Urinary bladder (tissue), 4 donors: ENCODE measurements around the gene TNNI3K. TPM values are rescaled to one million over a fixed set of nuclear protein-coding genes. Genes with fewer than 3 reads are reported as not detected.

Experiments
- DNase-seq: peaks from one replicate; pipeline ENCODE4 v3.0.0-alpha.2; 2015; ENCODE audit errors: extremely low spot score
- H3K27ac ChIP-seq: one replicate; pipeline ENCODE4 v1.5.1; 2013; ENCODE audit warnings: low read depth, mild to moderate bottlenecking, moderate library complexity
- H3K36me3 ChIP-seq: one replicate; pipeline ENCODE4 v1.6.1; 2013; ENCODE audit warnings: mild to moderate bottlenecking, moderate library complexity; ENCODE audit not compliant: insufficient read depth
- H3K4me1 ChIP-seq: one replicate; pipeline ENCODE4 v1.6.1; 2013; ENCODE audit warnings: mild to moderate bottlenecking, moderate library complexity; ENCODE audit not compliant: insufficient read depth
- H3K4me3 ChIP-seq: one replicate; pipeline ENCODE4 v1.5.1; 2013; ENCODE audit warnings: low read depth, low read length
- WGBS: extraction: QIAGEN DNeasy Blood & Tissue Kit; methylation state at CpG from one replicate; pipeline ENCODE4 v1.1.7; 2013; 5-methylcytosine and 5-hydroxymethylcytosine counted together
- polyA plus RNA-seq: library from polyadenylated mRNA; stranded (reverse); fragments of 200-250 nt; gene quantifications from one replicate; pipeline ENCODE4 v1.2.3, GENCODE V29; 2013
- total RNA-seq: library from RNA; depleted of rRNA; stranded (reverse); fragments of >200 nt; gene quantifications from one replicate; pipeline ENCODE4 v1.2.3, GENCODE V29; 2014
- donor health status: healthy with polysubstance abuse.
- donor health status: healthy.

Gene TNNI3K
- total and polyA plus RNA-seq, 2 donors: 1.4 to 5.1 TPM

GRCh38 chr1:74453277-74453676 is 218.1 kb downstream of the TNNI3K start:
- Histone ChIP-seq H3K4me3 (no peak overlapping the region), H3K36me3 (no peaks in the 10 kb centered on the region), H3K27ac (no peak overlapping the region), H3K4me1 (no peaks in the 10 kb centered on the region)
- WGBS: 66% methylated on average over 2 of the region's 2 CpGs
- DNase-seq: no peak

GRCh38 chr1:74455390-74455789 is 220.2 kb downstream of the TNNI3K start:
- Histone ChIP-seq H3K36me3 (no peaks in the 10 kb centered on the region), H3K4me1 (no peaks in the 10 kb centered on the region), H3K27ac (no peak overlapping the region), H3K4me3 (no peak overlapping the region)
- DNase-seq: no peak

- Histone ChIP-seq H3K27ac (no peak overlapping the region), H3K4me3 (no peak overlapping the region), H3K4me1 (no peaks in the 10 kb centered on the region), H3K36me3 (no peaks in the 10 kb centered on the region)
- 85% methylated on average over 2 of the region's 2 CpGs for WGBS
- no peak for DNase-seq
Observed at GRCh38 chr1:74457253-74457652, 222.1 kb downstream of the TNNI3K start.

- DNase-seq: no peak
Observed at GRCh38 chr1:74463333-74463988, 228.3 kb downstream of the TNNI3K start.

GRCh38 chr1:74464037-74464436 is 228.8 kb downstream of the TNNI3K start:
- no peaks in the 10 kb centered on the region for H3K4me1 ChIP-seq
- no peak overlapping the region for H3K27ac ChIP-seq
- no peaks in the 10 kb centered on the region for H3K36me3 ChIP-seq
- WGBS: 74% methylated on average over 6 of the region's 6 CpGs
- H3K4me3 ChIP-seq: no peak overlapping the region
- no peak for DNase-seq

More at GRCh38 chr1:74463333-74463988, 228.3 kb downstream of the TNNI3K start:
- WGBS: 75% methylated on average over 9 of the region's 9 CpGs
- no peak overlapping the region for H3K4me3 ChIP-seq
- H3K4me1 ChIP-seq: no peaks in the 10 kb centered on the region
- no peaks in the 10 kb centered on the region for H3K36me3 ChIP-seq
- no peak overlapping the region for H3K27ac ChIP-seq

GRCh38 chr1:74465193-74465681 is 230.1 kb downstream of the TNNI3K start:
- Histone ChIP-seq H3K36me3 (no peaks in the 10 kb centered on the region), H3K27ac (no peak overlapping the region), H3K4me3 (no peak overlapping the region), H3K4me1 (no peaks in the 10 kb centered on the region)
- DNase-seq: no peak
- 98% methylated on average over 24 of the region's 24 CpGs for WGBS

- H3K27ac ChIP-seq: no peak overlapping the region
- WGBS: 83% methylated on average over 3 of the region's 3 CpGs
- DNase-seq: no peak
- H3K36me3 ChIP-seq: no peaks in the 10 kb centered on the region
- H3K4me3 ChIP-seq: no peak overlapping the region
- H3K4me1 ChIP-seq: no peaks in the 10 kb centered on the region
Observed at GRCh38 chr1:74467786-74468377, 232.7 kb downstream of the TNNI3K start.

GRCh38 chr1:74468982-74469603 is 233.9 kb downstream of the TNNI3K start:
- no peak overlapping the region for H3K4me3 ChIP-seq
- no peaks in the 10 kb centered on the region for H3K36me3 ChIP-seq
- WGBS: 19% methylated on average over 2 of the region's 2 CpGs
- no peak overlapping the region for H3K27ac ChIP-seq
- no peak for DNase-seq
- H3K4me1 ChIP-seq: no peaks in the 10 kb centered on the region

- H3K36me3 ChIP-seq: no peaks in the 10 kb centered on the region
- no peak overlapping the region for H3K27ac ChIP-seq
- no peak overlapping the region for H3K4me3 ChIP-seq
- no peaks in the 10 kb centered on the region for H3K4me1 ChIP-seq
- DNase-seq: no peak
- WGBS: 44% methylated on average over 3 of the region's 3 CpGs
Observed at GRCh38 chr1:74470251-74470650, 235.1 kb downstream of the TNNI3K start.

GRCh38 chr1:74470936-74471335 is 235.7 kb downstream of the TNNI3K start:
- Histone ChIP-seq H3K27ac (no peak overlapping the region), H3K4me1 (no peaks in the 10 kb centered on the region), H3K36me3 (no peaks in the 10 kb centered on the region), H3K4me3 (no peak overlapping the region)
- DNase-seq: no peak
- 27% methylated on average over 3 of the region's 3 CpGs for WGBS

GRCh38 chr1:74471470-74471869 is 236.3 kb downstream of the TNNI3K start:
- Histone ChIP-seq H3K27ac (no peak overlapping the region), H3K4me1 (no peaks in the 10 kb centered on the region), H3K4me3 (no peak overlapping the region), H3K36me3 (no peaks in the 10 kb centered on the region)
- 57% methylated on average over 3 of the region's 3 CpGs for WGBS
- DNase-seq: no peak

GRCh38 chr1:74474585-74474984 is 239.4 kb downstream of the TNNI3K start:
- 78% methylated on average over 6 of the region's 6 CpGs for WGBS
- no peak for DNase-seq

GRCh38 chr1:74478979-74479378 is 243.8 kb downstream of the TNNI3K start:
- Histone ChIP-seq H3K36me3 (no peaks in the 10 kb centered on the region), H3K27ac (no peak overlapping the region), H3K4me1 (no peaks in the 10 kb centered on the region), H3K4me3 (no peak overlapping the region)
- no peak for DNase-seq
- 85% methylated on average over 2 of the region's 2 CpGs for WGBS

More at GRCh38 chr1:74474585-74474984, 239.4 kb downstream of the TNNI3K start:
- no peaks in the 10 kb centered on the region for H3K4me1 ChIP-seq
- no peak overlapping the region for H3K4me3 ChIP-seq
- no peak overlapping the region for H3K27ac ChIP-seq
- no peaks in the 10 kb centered on the region for H3K36me3 ChIP-seq

GRCh38 chr1:74480068-74480467 is 244.9 kb downstream of the TNNI3K start:
- Histone ChIP-seq H3K4me3 (no peak overlapping the region), H3K27ac (no peak overlapping the region), H3K4me1 (no peaks in the 10 kb centered on the region), H3K36me3 (no peaks in the 10 kb centered on the region)
- no peak for DNase-seq
- 56% methylated on average over 6 of the region's 6 CpGs for WGBS
